Naive thymus-derived CD4-positive, alpha-beta T cell (primary cell): ENCODE results near the gene SLAMF7. TPM values are rescaled to one million over a fixed set of nuclear protein-coding genes. Genes with fewer than 3 reads are reported as not detected.

ENCODE experiments used
- ATAC-seq: fragments of 150-1000 bp; cut with Tn5 transposase; 2 replicates; pipeline ENCODE4 v1.10.0; 2021; ENCODE audit warnings: mild to moderate bottlenecking, moderate library complexity
- CTCF ChIA-PET: fragments of 350-600 bp; sonication (Branson Sonifier 250); formaldehyde crosslinking; loops from one replicate; lab custom pipeline; 2021; ENCODE audit warnings: antibody characterized with exemption; lab: Charles Lee
- POLR2A ChIA-PET: fragments of 350-600 bp; sonication (Branson Sonifier 250); formaldehyde crosslinking; loops from one replicate; lab custom pipeline; 2021; ENCODE audit warnings: antibody characterized with exemption, inconsistent platforms; lab: Charles Lee
- DNase-seq, 9 donors: peaks; one replicate each; pipeline versions ENCODE4 v3.0.0 to v3.0.0-alpha.2; 2020 to 2022; ENCODE audit warnings: mixed read lengths in 1 of 9
- H3K27ac ChIP-seq: one replicate; pipeline ENCODE4 v1.7.0; 2013; ENCODE audit warnings: mild to moderate bottlenecking, low read depth, low read length, moderate library complexity
- H3K27me3 ChIP-seq, 2 donors: one replicate each; pipeline ENCODE4 v1.7.0; 2013; ENCODE audit warnings: low read length in 2 of 2, mild to moderate bottlenecking in 2 of 2, moderate library complexity in 2 of 2; ENCODE audit not compliant: control insufficient read depth in 2 of 2, insufficient read depth in 2 of 2
- H3K36me3 ChIP-seq, 3 experiments: 1 replicate in 2 of 3; 2 replicates in 1 of 3; pipeline ENCODE4 v1.7.0; 2013; ENCODE audit warnings: low read length in 3 of 3, mild to moderate bottlenecking in 3 of 3, moderate library complexity in 1 of 3; ENCODE audit not compliant: insufficient read depth in 3 of 3, control insufficient read depth in 2 of 3
- H3K4me1 ChIP-seq, 2 donors: one replicate each; pipeline ENCODE4 v1.7.0; 2013; ENCODE audit warnings: low read length in 2 of 2, mild to moderate bottlenecking in 2 of 2, moderate library complexity in 1 of 2; ENCODE audit not compliant: control insufficient read depth in 2 of 2, insufficient read depth in 2 of 2
- H3K4me3 ChIP-seq: 2 replicates; pipeline ENCODE4 v1.7.0; 2013; ENCODE audit warnings: mild to moderate bottlenecking, low read length
- H3K9me3 ChIP-seq, 3 experiments: 1 replicate in 2 of 3; 2 replicates in 1 of 3; pipeline ENCODE4 v1.7.0; 2013; ENCODE audit warnings: low read length in 3 of 3; ENCODE audit not compliant: control insufficient read depth in 2 of 3
- H3K27ac Mint-ChIP-seq, 9 donors: one replicate each; pipeline ENCODE4 v1.8.0; 2020 to 2022; ENCODE audit warnings: mixed read lengths in 9 of 9, mild to moderate bottlenecking in 8 of 9, moderate library complexity in 5 of 9, inconsistent platforms in 2 of 9
- H3K27me3 Mint-ChIP-seq, 5 donors: one replicate each; pipeline ENCODE4 v1.8.0; 2021 to 2022; ENCODE audit warnings: mixed read lengths in 5 of 5, mild to moderate bottlenecking in 1 of 5
- H3K36me3 Mint-ChIP-seq, 5 donors: one replicate each; pipeline ENCODE4 v1.8.0; 2020 to 2022; ENCODE audit warnings: mixed read lengths in 5 of 5, mild to moderate bottlenecking in 3 of 5, inconsistent platforms in 1 of 5
- H3K4me1 Mint-ChIP-seq, 7 donors: one replicate each; pipeline ENCODE4 v1.8.0; 2020 to 2022; ENCODE audit warnings: mixed read lengths in 7 of 7, mild to moderate bottlenecking in 3 of 7, inconsistent platforms in 1 of 7
- H3K4me3 Mint-ChIP-seq, 10 donors: one replicate each; pipeline ENCODE4 v1.8.0; 2020 to 2022; ENCODE audit warnings: mild to moderate bottlenecking in 10 of 10, mixed read lengths in 10 of 10, moderate library complexity in 6 of 10, inconsistent platforms in 2 of 10
- H3K9me3 Mint-ChIP-seq, 11 donors: one replicate each; pipeline ENCODE4 v1.8.0; 2020 to 2022; ENCODE audit warnings: mixed read lengths in 11 of 11, mild to moderate bottlenecking in 4 of 11, inconsistent platforms in 1 of 11, moderate library complexity in 1 of 11
- intact Hi-C, 2 donors: fragments of 100-400 bp; cut with micrococcal nuclease; formaldehyde crosslinking; loops; one replicate each; pipeline ENCODE4 v1.15.1; 2023
- polyA plus RNA-seq, 2 donors: library from polyadenylated mRNA; unstranded; fragments of 300-500 nt; fragmentation: Illumina TruSeq; gene quantifications; one replicate each; pipeline ENCODE4 v1.2.3, GENCODE V29; 2021
- total RNA-seq, 6 experiments: library from RNA in 5 of 6; stranded (reverse) in 5 of 6; gene quantifications; 1 replicate in 5 of 6; 2 replicates in 1 of 6; pipeline ENCODE4 v1.2.3 and lab custom pipeline; 2021 to 2026

The SLAMF7 gene
- total and polyA plus RNA-seq, 7 experiments from 2014 or later = 0.21 to 39.3 (median 2.4) TPM

DNA sequence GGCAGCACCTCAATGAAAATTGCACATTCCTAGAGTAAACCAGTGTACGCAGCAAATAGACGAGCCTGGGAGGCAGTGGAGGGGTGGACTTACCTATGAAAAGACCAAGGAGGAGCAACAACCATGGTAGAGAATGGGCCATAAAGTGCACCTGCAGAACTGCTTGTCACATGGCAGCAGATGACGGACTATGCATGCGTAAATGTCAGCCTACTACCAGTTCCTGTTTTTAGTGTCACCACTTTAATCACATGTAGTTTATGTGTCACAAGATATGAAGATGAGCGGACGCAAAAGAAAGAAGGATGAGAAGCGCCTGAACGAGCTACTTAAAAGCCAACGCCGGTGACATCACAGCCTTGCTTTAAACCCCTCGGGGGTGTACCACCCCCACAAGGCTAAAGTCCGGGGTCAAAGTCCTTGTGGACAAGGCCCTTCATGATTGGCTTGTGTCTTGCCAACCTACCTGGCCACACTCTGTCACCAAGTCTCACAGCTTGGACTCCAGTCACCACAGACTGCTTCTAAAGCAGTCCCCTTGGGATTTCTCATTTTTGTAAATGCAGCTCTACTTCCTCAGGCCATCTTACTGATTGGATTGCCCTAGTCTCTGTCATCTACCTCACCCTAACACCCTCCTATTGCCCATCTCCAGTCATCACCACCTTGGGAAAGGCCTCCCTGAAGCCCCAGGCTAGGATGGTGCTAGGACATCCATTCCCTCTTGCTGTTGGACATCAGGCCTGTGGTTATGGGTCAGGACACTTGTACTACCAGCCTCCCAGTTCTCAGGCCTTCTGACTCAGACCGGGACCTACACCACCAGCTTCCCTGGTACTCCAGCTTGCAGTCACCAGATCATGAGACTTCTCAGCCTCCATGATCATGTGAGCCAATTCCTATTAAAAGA is 50.9 kb downstream of the SLAMF7 start:
- DNase-seq (no peak), ATAC-seq (peak; percentile 85)
- no peaks in the 10 kb centered on the region for H3K27me3 ChIP-seq
- H3K9me3 Mint-ChIP-seq = peaks cover 0 to 1% (median 0%) of the 10 kb centered on the region in 11 donors
- H3K9me3 ChIP-seq = no peaks in the 10 kb centered on the region
- H3K4me3 Mint-ChIP-seq = no peak overlapping the region
- peak overlapping the region in 5 of 9 donors; percentile 24 to 56 (median 48) for H3K27ac Mint-ChIP-seq
- H3K4me1 ChIP-seq = peaks cover 0 to 3% of the 10 kb centered on the region in 2 donors
- H3K4me1 Mint-ChIP-seq = peaks cover 12 to 19% (median 16%) of the 10 kb centered on the region in 7 donors
- peaks cover 0 to 2% (median 0%) of the 10 kb centered on the region in 5 donors for H3K36me3 Mint-ChIP-seq
- no peak overlapping the region for H3K27ac ChIP-seq
- H3K36me3 ChIP-seq = no peaks in the 10 kb centered on the region
- CTCF ChIA-PET = interaction anchor here (1.0 kb wide), 2 partner anchors 9 to 12 kb away, joined by 3 read pairs; no protein-coding TSS in a partner anchor
- H3K4me3 ChIP-seq = no peak overlapping the region
- intact Hi-C loops = no loop called here
- POLR2A ChIA-PET = interaction anchor here (0.8 kb wide), 1 partner anchor 328 kb away, joined by 6 read pairs; the partner anchor contains the start of genes NIT1 and PFDN2
- H3K27me3 Mint-ChIP-seq = peaks cover 0 to 22% (median 0%) of the 10 kb centered on the region in 5 donors

DNA sequence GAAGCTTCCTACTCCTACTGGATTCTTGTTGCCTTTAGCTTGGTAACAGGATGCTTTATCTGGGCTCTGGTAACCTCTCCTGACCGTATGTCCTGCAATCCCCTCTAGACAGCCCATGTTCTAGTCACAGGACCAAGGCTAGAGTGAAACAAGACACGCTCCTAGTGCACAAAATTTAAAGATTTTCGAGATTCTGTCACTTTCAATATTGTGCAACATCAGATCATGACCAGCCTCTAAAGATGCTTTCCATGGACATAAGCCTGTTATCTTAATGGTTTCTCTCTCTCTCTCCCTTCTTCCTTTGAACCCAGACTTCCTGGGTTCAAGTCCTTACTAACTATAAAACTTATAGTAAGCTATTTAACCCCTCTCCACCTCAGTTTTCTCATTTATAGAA is 55.3 kb downstream of the SLAMF7 start:
- Mint-ChIP-seq H3K4me1 (peaks cover 32 to 57% (median 40%) of the 10 kb centered on the region in 7 donors), H3K36me3 (peaks cover 0 to 10% (median 8%) of the 10 kb centered on the region in 5 donors), H3K27ac (peak overlapping the region in 8 of 9 donors; percentile 54 to 99 (median 88)), H3K9me3 (peaks cover 0 to 1% (median 0%) of the 10 kb centered on the region in 11 donors), H3K4me3 (no peak overlapping the region), H3K27me3 (peaks cover 0 to 15% (median 0%) of the 10 kb centered on the region in 5 donors)
- H3K4me1 ChIP-seq = peaks cover 22% of the 10 kb centered on the region in 2 donors
- intact Hi-C loops = no loop called here
- H3K4me3 ChIP-seq = no peak overlapping the region
- no peak for DNase-seq
- H3K27ac ChIP-seq = no peak overlapping the region
- ChIA-PET CTCF (interaction anchor here (1.0 to 5.7 kb wide), 4 partner anchors 26 to 81 kb away, joined by 3 to 43 read pairs (median 16); no protein-coding TSS in a partner anchor), POLR2A (interaction anchor here (1.4 to 3.2 kb wide), 4 partner anchors 20 to 82 kb away, joined by 5 to 17 read pairs (median 6); partner anchors contain the start of gene CD48)
- no peaks in the 10 kb centered on the region for H3K36me3 ChIP-seq
- no peaks in the 10 kb centered on the region for H3K9me3 ChIP-seq
- no peak for ATAC-seq
- no peaks in the 10 kb centered on the region for H3K27me3 ChIP-seq

DNA sequence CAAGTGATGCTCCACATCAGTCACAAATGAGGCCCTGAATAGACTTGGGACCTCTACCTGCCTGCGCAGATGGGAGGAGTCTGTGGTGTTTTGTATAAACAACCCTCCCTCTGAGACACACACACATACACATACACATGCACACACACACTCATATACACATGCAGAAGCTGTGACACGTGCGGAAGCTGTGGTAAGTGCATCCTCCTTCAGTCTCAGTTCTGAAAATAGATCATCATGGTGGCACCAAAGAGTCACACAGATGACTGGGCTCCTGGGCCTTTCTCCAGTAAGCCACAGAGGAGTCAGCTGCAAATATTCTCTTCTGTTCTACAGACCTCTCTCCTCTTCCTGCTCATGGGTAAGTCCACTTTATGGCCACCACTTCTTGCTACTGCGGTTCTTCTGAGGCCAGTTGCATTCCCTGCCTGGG is 56.9 kb downstream of the SLAMF7 start, which contains the start of gene LY9:
TSS of gene LY9 (plus strand) at position 224 of the 433 bp plus-strand sequence. CDS start at position 238, 14 bp downstream.
- Mint-ChIP-seq H3K4me3 (peak within 1 kb of the TSS; percentile 86 to 99 (median 98)), H3K36me3 (peaks cover 4 to 24% (median 17%) of the 10 kb centered on the region in 5 donors), H3K27me3 (peaks cover 0 to 21% (median 0%) of the 10 kb centered on the region in 5 donors), H3K27ac (peak within 1 kb of the TSS; percentile 91 to 99 (median 99)), H3K4me1 (peaks cover 31 to 66% (median 48%) of the 10 kb centered on the region in 7 donors), H3K9me3 (no peaks in the 10 kb centered on the region)
- Histone ChIP-seq H3K9me3 (no peaks in the 10 kb centered on the region), H3K4me1 (peaks cover 22 to 29% of the 10 kb centered on the region in 2 donors), H3K27me3 (no peaks in the 10 kb centered on the region), H3K36me3 (no peaks in the 10 kb centered on the region), H3K27ac (peak within 1 kb of the TSS; percentile 83), H3K4me3 (peak within 1 kb of the TSS; percentile 66)
- POLR2A ChIA-PET = interaction anchor here (0.7 to 3.8 kb wide), 21 partner anchors 10 to 534 kb away, joined by 3 to 21 read pairs (median 5); partner anchors contain the start of genes CD48, DCAF8 and USF1
- CTCF ChIA-PET = interaction anchor here (0.7 to 5.7 kb wide), 10 partner anchors 11 to 156 kb away, joined by 3 to 43 read pairs (median 7); no protein-coding TSS in a partner anchor
- DNase-seq = peak; percentile 28 to 97 (median 94)
- peak; percentile 96 for ATAC-seq
- intact Hi-C loops = loop anchor here (1.0 to 5.0 kb wide), 9 partner anchors 8 to 321 kb away; partner anchors contain the start of genes NIT1 (in 1 of the 2) and PFDN2 (in 1 of the 2)

DNA sequence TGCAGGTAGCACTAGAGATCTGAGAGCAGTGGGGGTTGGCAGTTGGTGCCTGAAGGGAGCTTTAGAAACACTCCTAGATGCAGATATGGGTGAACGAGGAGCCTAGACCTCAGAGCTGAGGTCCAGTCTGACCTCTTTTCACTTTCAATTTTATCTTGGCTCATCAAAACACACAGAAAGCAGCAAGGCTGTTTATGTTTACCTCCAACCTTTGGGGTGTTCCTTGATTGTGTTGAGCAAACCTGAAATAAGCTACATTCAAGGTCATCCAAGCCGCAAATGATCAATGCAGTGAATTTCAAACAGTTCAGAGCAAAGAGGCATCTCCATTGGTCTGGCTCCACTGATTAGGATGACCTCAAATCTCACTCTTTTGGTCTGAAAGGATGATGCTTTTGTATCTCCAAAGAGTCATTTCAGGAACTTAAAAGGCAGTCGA is 58.2 kb downstream of the SLAMF7 start:
- Histone ChIP-seq H3K36me3 (peaks cover 0 to 9% (median 4%) of the 10 kb centered on the region in 3 experiments), H3K27me3 (no peaks in the 10 kb centered on the region), H3K9me3 (no peaks in the 10 kb centered on the region), H3K4me3 (peak overlapping the region; percentile 66), H3K4me1 (peaks cover 33 to 37% of the 10 kb centered on the region in 2 donors), H3K27ac (peak overlapping the region; percentile 83)
- Mint-ChIP-seq H3K27me3 (peaks cover 0 to 21% (median 0%) of the 10 kb centered on the region in 5 donors), H3K36me3 (peaks cover 4 to 31% (median 25%) of the 10 kb centered on the region in 5 donors), H3K4me3 (peak overlapping the region; percentile 86 to 99 (median 98)), H3K4me1 (peaks cover 39 to 74% (median 56%) of the 10 kb centered on the region in 7 donors), H3K9me3 (no peaks in the 10 kb centered on the region), H3K27ac (peak overlapping the region; percentile 91 to 99 (median 99))
- intact Hi-C loops = loop anchor here (2.0 to 5.0 kb wide), 4 partner anchors 40 to 320 kb away; partner anchors contain the start of genes NIT1 (in 1 of the 2) and PFDN2 (in 1 of the 2)
- no peak for DNase-seq
- no peak for ATAC-seq
- ChIA-PET POLR2A (interaction anchor here (0.6 to 4.4 kb wide), 19 partner anchors 8 to 768 kb away, joined by 3 to 21 read pairs (median 7); partner anchors contain the start of genes CD48 and USF1), CTCF (interaction anchor here (1.0 to 5.7 kb wide), 10 partner anchors 10 to 154 kb away, joined by 3 to 43 read pairs (median 8); no protein-coding TSS in a partner anchor)

DNA sequence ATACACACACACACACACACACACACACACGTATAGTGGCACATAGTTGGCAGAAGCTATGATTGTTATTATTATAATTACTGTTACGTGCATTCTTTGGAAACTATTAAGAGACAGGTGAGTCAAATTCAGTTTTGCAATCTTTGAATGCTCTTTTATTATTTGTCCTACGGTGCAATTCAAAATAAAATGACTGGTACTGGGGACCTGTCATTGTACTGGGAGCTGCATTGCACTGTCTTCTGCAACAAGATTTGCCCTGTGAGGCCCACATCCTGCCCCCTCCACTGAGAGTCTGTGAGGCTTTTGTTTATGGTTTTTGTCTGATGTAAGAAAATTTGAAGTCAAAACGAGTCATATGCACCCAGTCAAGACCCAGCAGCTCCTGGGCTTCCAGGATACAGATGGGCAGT is 58.8 kb downstream of the SLAMF7 start:
- POLR2A ChIA-PET = interaction anchor here (0.6 to 4.4 kb wide), 19 partner anchors 10 to 453 kb away, joined by 3 to 21 read pairs (median 6); partner anchors contain the start of gene USF1
- Mint-ChIP-seq H3K36me3 (peaks cover 8 to 37% (median 30%) of the 10 kb centered on the region in 5 donors), H3K4me3 (peak overlapping the region; percentile 86 to 99 (median 98)), H3K4me1 (peaks cover 42 to 78% (median 61%) of the 10 kb centered on the region in 7 donors), H3K9me3 (peaks cover 0 to 2% (median 0%) of the 10 kb centered on the region in 11 donors), H3K27ac (peak overlapping the region; percentile 91 to 99 (median 99)), H3K27me3 (peaks cover 0 to 24% (median 0%) of the 10 kb centered on the region in 5 donors)
- peak; percentile 51 for ATAC-seq
- CTCF ChIA-PET = interaction anchor here (0.7 to 5.7 kb wide), 13 partner anchors 9 to 154 kb away, joined by 3 to 43 read pairs (median 8); no protein-coding TSS in a partner anchor
- intact Hi-C loops = loop anchor here (1.0 to 5.0 kb wide), 7 partner anchors 9 to 319 kb away; partner anchors contain the start of genes NIT1 (in 1 of the 2) and PFDN2 (in 1 of the 2)
- peak overlapping the region; percentile 83 for H3K27ac ChIP-seq
- H3K4me1 ChIP-seq = peaks cover 35 to 37% of the 10 kb centered on the region in 2 donors
- peak overlapping the region; percentile 66 for H3K4me3 ChIP-seq
- no peaks in the 10 kb centered on the region for H3K9me3 ChIP-seq
- DNase-seq = peak in 8 of 9 donors; percentile 46 to 83 (median 78)
- no peaks in the 10 kb centered on the region for H3K27me3 ChIP-seq
- H3K36me3 ChIP-seq = peaks cover 0 to 12% (median 4%) of the 10 kb centered on the region in 3 experiments
